Chondrocyte (in vitro differentiated cells): ENCODE results near the gene COL4A4. TPM values are rescaled to one million over a fixed set of nuclear protein-coding genes. Genes with fewer than 3 reads are reported as not detected.

Experiments
- DNase-seq: peaks from one replicate; pipeline ENCODE4 v3.0.0; 2021; ENCODE audit warnings: mixed read lengths, low spot score
- H3K27ac Mint-ChIP-seq: one replicate; pipeline ENCODE4 v1.8.0; 2021; ENCODE audit warnings: mild to moderate bottlenecking, moderate library complexity, mixed read lengths; ENCODE audit not compliant: unreplicated experiment
- H3K27me3 Mint-ChIP-seq: 2 replicates; pipeline ENCODE4 v1.8.0; 2021; ENCODE audit warnings: low read depth, mixed read lengths
- H3K36me3 Mint-ChIP-seq: 2 replicates; pipeline ENCODE4 v1.8.0; 2021; ENCODE audit warnings: low read depth, mixed read lengths
- H3K4me1 Mint-ChIP-seq: 2 replicates; pipeline ENCODE4 v1.8.0; 2021; ENCODE audit warnings: low read depth, mild to moderate bottlenecking, mixed read lengths
- H3K4me3 Mint-ChIP-seq: one replicate; pipeline ENCODE4 v1.8.0; 2021; ENCODE audit warnings: mild to moderate bottlenecking, moderate library complexity, mixed read lengths; ENCODE audit not compliant: unreplicated experiment
- H3K9me3 Mint-ChIP-seq: 2 replicates; pipeline ENCODE4 v1.8.0; 2021; ENCODE audit warnings: low read depth, mixed read lengths
- total RNA-seq: library from RNA; stranded (reverse); gene quantifications from 3 replicates; pipeline ENCODE4 v1.2.1, GENCODE V29; 2021
- TF ChIP-seq, protein P1 (sequence below): fragments of 200-600 bp; sonication (generic); IDR thresholded peaks from 2 replicates; pipeline ENCODE4 v1.5.0; 2021; ENCODE audit warnings: antibody characterized with exemption, mild to moderate bottlenecking, moderate library complexity

Gene COL4A4
- total RNA-seq, 1 donor from 2014 or later = 7.3 TPM

DNA sequence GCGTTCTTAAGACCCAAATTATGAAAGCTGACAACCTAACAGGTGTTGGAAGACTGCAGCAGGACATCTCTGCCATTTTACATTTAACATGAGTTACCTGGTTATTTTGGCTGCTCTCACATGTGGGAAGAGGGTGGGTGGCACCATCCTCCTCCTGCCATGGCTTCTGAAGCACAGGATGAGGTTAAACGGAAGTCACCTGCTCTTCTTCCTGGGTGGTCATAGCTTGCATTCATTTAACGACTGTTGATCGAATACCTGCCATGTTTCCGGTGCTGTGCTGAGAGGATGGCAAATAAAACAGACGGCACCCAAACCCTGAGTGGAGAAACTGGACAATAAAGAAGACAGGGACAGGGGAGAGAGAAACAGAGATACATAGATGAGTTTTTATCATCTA is 210.2 kb downstream of the COL4A4 start:
- Mint-ChIP-seq H3K4me1 (no peaks in the 10 kb centered on the region), H3K27ac (no peak overlapping the region), H3K9me3 (peaks cover 7% of the 10 kb centered on the region), H3K36me3 (no peaks in the 10 kb centered on the region), H3K27me3 (no peaks in the 10 kb centered on the region), H3K4me3 (no peak overlapping the region)
- TF ChIP-seq, protein P1, sequence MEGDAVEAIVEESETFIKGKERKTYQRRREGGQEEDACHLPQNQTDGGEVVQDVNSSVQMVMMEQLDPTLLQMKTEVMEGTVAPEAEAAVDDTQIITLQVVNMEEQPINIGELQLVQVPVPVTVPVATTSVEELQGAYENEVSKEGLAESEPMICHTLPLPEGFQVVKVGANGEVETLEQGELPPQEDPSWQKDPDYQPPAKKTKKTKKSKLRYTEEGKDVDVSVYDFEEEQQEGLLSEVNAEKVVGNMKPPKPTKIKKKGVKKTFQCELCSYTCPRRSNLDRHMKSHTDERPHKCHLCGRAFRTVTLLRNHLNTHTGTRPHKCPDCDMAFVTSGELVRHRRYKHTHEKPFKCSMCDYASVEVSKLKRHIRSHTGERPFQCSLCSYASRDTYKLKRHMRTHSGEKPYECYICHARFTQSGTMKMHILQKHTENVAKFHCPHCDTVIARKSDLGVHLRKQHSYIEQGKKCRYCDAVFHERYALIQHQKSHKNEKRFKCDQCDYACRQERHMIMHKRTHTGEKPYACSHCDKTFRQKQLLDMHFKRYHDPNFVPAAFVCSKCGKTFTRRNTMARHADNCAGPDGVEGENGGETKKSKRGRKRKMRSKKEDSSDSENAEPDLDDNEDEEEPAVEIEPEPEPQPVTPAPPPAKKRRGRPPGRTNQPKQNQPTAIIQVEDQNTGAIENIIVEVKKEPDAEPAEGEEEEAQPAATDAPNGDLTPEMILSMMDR = no peak
- no peak for DNase-seq

- no peak for DNase-seq
- Mint-ChIP-seq H3K4me1 (no peaks in the 10 kb centered on the region), H3K27me3 (no peaks in the 10 kb centered on the region), H3K9me3 (peaks cover 6% of the 10 kb centered on the region), H3K27ac (no peak overlapping the region), H3K4me3 (no peak overlapping the region), H3K36me3 (peaks cover 3% of the 10 kb centered on the region)
- TF ChIP-seq, protein P1 = no peak
These were observed 210.8 kb downstream of the COL4A4 start for GRCh38 chr2:226953206-226953605.

Other genes starting within 250 kb of the COL4A4 start
- 1.2 to 6.8 TPM (median 1.4 TPM) in 3 replicates for gene COL4A3, start 419 bp upstream of the COL4A4 start, total RNA-seq
- gene MFF, start 161.0 kb upstream of the COL4A4 start, total RNA-seq = 64.7 to 76.0 TPM (median 66.8 TPM) in 3 replicates
- not detected in 3 replicates for gene TM4SF20, start 215.1 kb upstream of the COL4A4 start, total RNA-seq
- not detected in 3 replicates for gene SCYGR1, start 223.7 kb upstream of the COL4A4 start, total RNA-seq